GM23338 (cell line): Measurements from ENCODE around the gene TGFBR3. TPM values are rescaled to one million over a fixed set of nuclear protein-coding genes. Genes with fewer than 3 reads are reported as not detected.

Experiments
- ATAC-seq: fragments of 200-7000 bp; cut with Tn5 transposase; 3 replicates; pipeline ENCODE4 v1.9.1; 2020
- DNase-seq: peaks from one replicate; pipeline ENCODE4 v3.0.0-alpha.2; 2015; ENCODE audit warnings: low spot score
- H2AFZ ChIP-seq: fragments of 200-600 bp; sonication (generic); 2 replicates; pipeline ENCODE4 v1.8.0; 2016; ENCODE audit warnings: antibody characterized with exemption, mild to moderate bottlenecking, moderate library complexity
- H3F3A ChIP-seq: fragments of 200-600 bp; sonication (generic); replicated peaks from 2 replicates; pipeline ENCODE4 v1.8.0; 2017; ENCODE audit warnings: antibody characterized with exemption, mixed run types, low read depth
- H3K27ac ChIP-seq: fragments of 200-600 bp; sonication (generic); 2 replicates; pipeline ENCODE4 v1.6.1; 2016; ENCODE audit warnings: low read depth
- H3K27me3 ChIP-seq: fragments of 200-600 bp; sonication (generic); 2 replicates; pipeline ENCODE4 v1.8.0; 2016; ENCODE audit warnings: mild to moderate bottlenecking, mixed run types, moderate library complexity; ENCODE audit not compliant: insufficient read depth
- H3K36me3 ChIP-seq: fragments of 200-600 bp; sonication (generic); 2 replicates; pipeline ENCODE4 v1.8.0; 2016; ENCODE audit warnings: mild to moderate bottlenecking; ENCODE audit not compliant: insufficient read depth
- H3K4me1 ChIP-seq: fragments of 200-600 bp; sonication (generic); 2 replicates; pipeline ENCODE4 v1.8.0; 2016; ENCODE audit warnings: mild to moderate bottlenecking, moderate library complexity; ENCODE audit not compliant: insufficient read depth
- H3K4me2 ChIP-seq: fragments of 200-600 bp; sonication (generic); 2 replicates; pipeline ENCODE4 v1.7.1; 2017; ENCODE audit warnings: mixed run types
- H3K4me3 ChIP-seq: fragments of 200-600 bp; sonication (generic); 2 replicates; pipeline ENCODE4 v1.6.1; 2016; ENCODE audit warnings: mixed run types
- H3K79me2 ChIP-seq: fragments of 200-600 bp; sonication (generic); replicated peaks from 2 replicates; pipeline ENCODE4 v1.8.0; 2017; ENCODE audit warnings: mild to moderate bottlenecking; ENCODE audit not compliant: insufficient read depth
- H3K9me2 ChIP-seq: fragments of 200-600 bp; sonication (generic); 2 replicates; pipeline ENCODE4 v1.8.0; 2017; ENCODE audit not compliant: insufficient read depth
- H4K20me1 ChIP-seq: fragments of 200-600 bp; sonication (generic); replicated peaks from 2 replicates; pipeline ENCODE4 v1.8.0; 2017; ENCODE audit warnings: mild to moderate bottlenecking; ENCODE audit not compliant: insufficient read depth
- H3K27ac Mint-ChIP-seq: 2 replicates; pipeline ENCODE4 v1.8.0; 2020; ENCODE audit warnings: inconsistent platforms, mild to moderate bottlenecking, moderate library complexity, mixed read lengths
- H3K27me3 Mint-ChIP-seq: 3 replicates; pipeline ENCODE4 v1.8.0; 2022; ENCODE audit warnings: low read depth, mild to moderate bottlenecking, moderate library complexity, mixed read lengths, inconsistent platforms; ENCODE audit not compliant: insufficient read depth, poor library complexity
- H3K36me3 Mint-ChIP-seq: 3 replicates; pipeline ENCODE4 v1.8.0; 2021; ENCODE audit warnings: low read depth, mild to moderate bottlenecking, inconsistent platforms, moderate library complexity, mixed read lengths
- H3K4me1 Mint-ChIP-seq: 3 replicates; pipeline ENCODE4 v1.8.0; 2020; ENCODE audit warnings: mild to moderate bottlenecking, inconsistent platforms, mixed read lengths
- H3K4me3 Mint-ChIP-seq: 3 replicates; pipeline ENCODE4 v1.8.0; 2021; ENCODE audit warnings: moderate library complexity, mild to moderate bottlenecking, inconsistent platforms, mixed read lengths
- H3K9me3 Mint-ChIP-seq: 3 replicates; pipeline ENCODE4 v1.8.0; 2020; ENCODE audit warnings: moderate library complexity, mild to moderate bottlenecking, inconsistent platforms, mixed read lengths
- CREB1 ChIP-seq: fragments of 250-450 bp; sonication (Bioruptor Pico); IDR thresholded peaks from 2 replicates; pipeline ENCODE4 v1.5.0; 2020; ENCODE audit warnings: low read depth, mild to moderate bottlenecking, moderate library complexity
- EZH2 ChIP-seq: fragments of 200-600 bp; sonication (generic); IDR thresholded peaks from one replicate; pipeline ENCODE4 v1.8.0; 2017; ENCODE audit warnings: antibody characterized with exemption, mild to moderate bottlenecking, low read depth; ENCODE audit not compliant: unreplicated experiment
- JUNB ChIP-seq: IDR thresholded peaks from one replicate; pipeline ENCODE4 v1.6.1; 2016; ENCODE audit warnings: antibody characterized with exemption; ENCODE audit not compliant: unreplicated experiment
- STAT1 ChIP-seq: IDR thresholded peaks from one replicate; pipeline ENCODE4 v1.6.1; 2016; ENCODE audit warnings: antibody characterized with exemption; ENCODE audit not compliant: unreplicated experiment
- ZNF331 ChIP-seq: fragments of 250-450 bp; sonication (Bioruptor Pico); IDR thresholded peaks from 2 replicates; pipeline ENCODE4 v1.5.0; 2020; ENCODE audit warnings: low read depth, mild to moderate bottlenecking, moderate library complexity
- polyA plus RNA-seq: library from polyadenylated mRNA; unstranded; fragments of >200 nt; fragmentation: Nextera tagmentation; extraction: Ambion mirVana; gene quantifications from 2 replicates; pipeline ENCODE4 v1.2.1, GENCODE V29; 2016
- total RNA-seq: library from RNA; depleted of rRNA; stranded (reverse); fragments of >200 nt; shearing (Covaris generic); gene quantifications from 2 replicates; pipeline ENCODE4 v1.2.3, GENCODE V29; 2014
- TF ChIP-seq, protein P1 (sequence below): fragments of 250-450 bp; sonication (Bioruptor Pico); IDR thresholded peaks from 2 replicates; pipeline ENCODE4 v1.5.0; 2020; ENCODE audit warnings: mild to moderate bottlenecking, moderate library complexity
- TF ChIP-seq, protein P2 (sequence below): IDR thresholded peaks from 2 replicates; pipeline ENCODE4 v1.6.1; 2016; ENCODE audit warnings: antibody characterized with exemption
- TF ChIP-seq, protein P3 (sequence below), 2 experiments: fragments of 200-600 bp in 1 of 2; sonication (generic) in 1 of 2; conservative IDR thresholded peaks; 2 replicates each; pipeline versions ENCODE4 v1.5.1 to v1.6.1; 2016 to 2017; ENCODE audit warnings: antibody characterized with exemption in 2 of 2, low read depth in 2 of 2, mild to moderate bottlenecking in 2 of 2, moderate library complexity in 1 of 2

The TGFBR3 gene
- total and polyA plus RNA-seq, 2 experiments from 2014 or later = 1.7 to 2.9 TPM

DNA sequence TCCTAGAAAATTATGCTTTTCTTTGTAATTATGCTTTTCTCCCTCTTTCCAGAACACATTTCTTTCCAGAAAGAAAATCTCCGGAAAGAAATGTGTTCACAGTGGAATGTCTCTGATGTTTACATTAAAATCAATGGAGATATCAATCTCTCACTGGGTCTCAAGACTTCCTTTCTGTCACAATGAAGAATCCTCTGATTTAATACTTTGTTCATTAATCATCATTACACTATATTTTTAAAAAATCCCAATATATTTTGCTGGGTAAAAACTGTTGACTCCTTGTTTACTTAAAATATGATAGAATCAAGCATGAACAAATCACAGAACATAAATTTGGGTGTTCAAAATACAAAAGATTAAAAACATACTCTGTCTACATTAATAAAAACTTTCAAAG is 26.3 kb upstream of the TGFBR3 start (continued):
- TF ChIP-seq, protein P1, sequence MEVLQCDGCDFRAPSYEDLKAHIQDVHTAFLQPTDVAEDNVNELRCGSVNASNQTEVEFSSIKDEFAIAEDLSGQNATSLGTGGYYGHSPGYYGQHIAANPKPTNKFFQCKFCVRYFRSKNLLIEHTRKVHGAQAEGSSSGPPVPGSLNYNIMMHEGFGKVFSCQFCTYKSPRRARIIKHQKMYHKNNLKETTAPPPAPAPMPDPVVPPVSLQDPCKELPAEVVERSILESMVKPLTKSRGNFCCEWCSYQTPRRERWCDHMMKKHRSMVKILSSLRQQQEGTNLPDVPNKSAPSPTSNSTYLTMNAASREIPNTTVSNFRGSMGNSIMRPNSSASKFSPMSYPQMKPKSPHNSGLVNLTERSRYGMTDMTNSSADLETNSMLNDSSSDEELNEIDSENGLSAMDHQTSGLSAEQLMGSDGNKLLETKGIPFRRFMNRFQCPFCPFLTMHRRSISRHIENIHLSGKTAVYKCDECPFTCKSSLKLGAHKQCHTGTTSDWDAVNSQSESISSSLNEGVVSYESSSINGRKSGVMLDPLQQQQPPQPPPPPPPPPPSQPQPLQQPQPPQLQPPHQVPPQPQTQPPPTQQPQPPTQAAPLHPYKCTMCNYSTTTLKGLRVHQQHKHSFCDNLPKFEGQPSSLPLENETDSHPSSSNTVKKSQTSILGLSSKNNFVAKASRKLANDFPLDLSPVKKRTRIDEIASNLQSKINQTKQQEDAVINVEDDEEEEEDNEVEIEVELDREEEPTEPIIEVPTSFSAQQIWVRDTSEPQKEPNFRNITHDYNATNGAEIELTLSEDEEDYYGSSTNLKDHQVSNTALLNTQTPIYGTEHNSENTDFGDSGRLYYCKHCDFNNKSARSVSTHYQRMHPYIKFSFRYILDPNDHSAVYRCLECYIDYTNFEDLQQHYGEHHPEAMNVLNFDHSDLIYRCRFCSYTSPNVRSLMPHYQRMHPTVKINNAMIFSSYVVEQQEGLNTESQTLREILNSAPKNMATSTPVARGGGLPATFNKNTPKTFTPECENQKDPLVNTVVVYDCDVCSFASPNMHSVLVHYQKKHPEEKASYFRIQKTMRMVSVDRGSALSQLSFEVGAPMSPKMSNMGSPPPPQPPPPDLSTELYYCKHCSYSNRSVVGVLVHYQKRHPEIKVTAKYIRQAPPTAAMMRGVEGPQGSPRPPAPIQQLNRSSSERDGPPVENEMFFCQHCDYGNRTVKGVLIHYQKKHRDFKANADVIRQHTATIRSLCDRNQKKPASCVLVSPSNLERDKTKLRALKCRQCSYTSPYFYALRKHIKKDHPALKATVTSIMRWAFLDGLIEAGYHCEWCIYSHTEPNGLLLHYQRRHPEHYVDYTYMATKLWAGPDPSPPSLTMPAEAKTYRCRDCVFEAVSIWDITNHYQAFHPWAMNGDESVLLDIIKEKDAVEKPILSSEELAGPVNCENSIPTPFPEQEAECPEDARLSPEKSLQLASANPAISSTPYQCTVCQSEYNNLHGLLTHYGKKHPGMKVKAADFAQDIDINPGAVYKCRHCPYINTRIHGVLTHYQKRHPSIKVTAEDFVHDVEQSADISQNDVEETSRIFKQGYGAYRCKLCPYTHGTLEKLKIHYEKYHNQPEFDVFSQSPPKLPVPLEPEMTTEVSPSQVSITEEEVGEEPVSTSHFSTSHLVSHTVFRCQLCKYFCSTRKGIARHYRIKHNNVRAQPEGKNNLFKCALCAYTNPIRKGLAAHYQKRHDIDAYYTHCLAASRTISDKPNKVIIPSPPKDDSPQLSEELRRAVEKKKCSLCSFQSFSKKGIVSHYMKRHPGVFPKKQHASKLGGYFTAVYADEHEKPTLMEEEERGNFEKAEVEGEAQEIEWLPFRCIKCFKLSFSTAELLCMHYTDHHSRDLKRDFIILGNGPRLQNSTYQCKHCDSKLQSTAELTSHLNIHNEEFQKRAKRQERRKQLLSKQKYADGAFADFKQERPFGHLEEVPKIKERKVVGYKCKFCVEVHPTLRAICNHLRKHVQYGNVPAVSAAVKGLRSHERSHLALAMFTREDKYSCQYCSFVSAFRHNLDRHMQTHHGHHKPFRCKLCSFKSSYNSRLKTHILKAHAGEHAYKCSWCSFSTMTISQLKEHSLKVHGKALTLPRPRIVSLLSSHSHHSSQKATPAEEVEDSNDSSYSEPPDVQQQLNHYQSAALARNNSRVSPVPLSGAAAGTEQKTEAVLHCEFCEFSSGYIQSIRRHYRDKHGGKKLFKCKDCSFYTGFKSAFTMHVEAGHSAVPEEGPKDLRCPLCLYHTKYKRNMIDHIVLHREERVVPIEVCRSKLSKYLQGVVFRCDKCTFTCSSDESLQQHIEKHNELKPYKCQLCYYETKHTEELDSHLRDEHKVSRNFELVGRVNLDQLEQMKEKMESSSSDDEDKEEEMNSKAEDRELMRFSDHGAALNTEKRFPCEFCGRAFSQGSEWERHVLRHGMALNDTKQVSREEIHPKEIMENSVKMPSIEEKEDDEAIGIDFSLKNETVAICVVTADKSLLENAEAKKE (CRISPR knock-in tag) = no peak
- no peak for TF ChIP-seq CREB1 (CRISPR knock-in tag)
- TF ChIP-seq, protein P2, sequence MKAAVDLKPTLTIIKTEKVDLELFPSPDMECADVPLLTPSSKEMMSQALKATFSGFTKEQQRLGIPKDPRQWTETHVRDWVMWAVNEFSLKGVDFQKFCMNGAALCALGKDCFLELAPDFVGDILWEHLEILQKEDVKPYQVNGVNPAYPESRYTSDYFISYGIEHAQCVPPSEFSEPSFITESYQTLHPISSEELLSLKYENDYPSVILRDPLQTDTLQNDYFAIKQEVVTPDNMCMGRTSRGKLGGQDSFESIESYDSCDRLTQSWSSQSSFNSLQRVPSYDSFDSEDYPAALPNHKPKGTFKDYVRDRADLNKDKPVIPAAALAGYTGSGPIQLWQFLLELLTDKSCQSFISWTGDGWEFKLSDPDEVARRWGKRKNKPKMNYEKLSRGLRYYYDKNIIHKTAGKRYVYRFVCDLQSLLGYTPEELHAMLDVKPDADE = no peak
- no peak for TF ChIP-seq STAT1
- TF ChIP-seq EZH2 = no peak
- no peak for TF ChIP-seq JUNB

DNA sequence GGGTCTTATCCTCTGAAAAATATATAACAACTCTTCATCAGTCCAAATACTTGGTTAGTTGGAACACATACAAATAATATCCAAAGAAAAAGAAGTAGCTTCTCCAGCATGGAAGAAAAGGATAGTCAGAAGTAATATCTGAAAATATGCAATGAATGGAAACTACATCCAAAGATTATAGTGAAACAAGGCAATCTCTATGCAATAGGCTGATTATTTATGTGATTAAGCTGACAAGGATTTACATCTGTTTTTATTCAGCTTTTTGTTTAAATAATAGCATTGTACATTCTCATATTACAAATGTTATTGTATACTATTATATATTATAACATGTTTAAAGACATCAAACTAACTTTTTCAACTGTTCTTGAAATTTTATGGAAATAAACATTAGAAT is 15.3 kb upstream of the TGFBR3 start:
- H3K4me2 ChIP-seq = no peak overlapping the region
- no peak overlapping the region for H3K4me3 ChIP-seq
- ATAC-seq (no peak), DNase-seq (no peak)
- Mint-ChIP-seq H3K27ac (no peak overlapping the region), H3K36me3 (no peaks in the 10 kb centered on the region), H3K9me3 (no peaks in the 10 kb centered on the region), H3K4me1 (no peaks in the 10 kb centered on the region), H3K27me3 (peaks cover 1% of the 10 kb centered on the region), H3K4me3 (no peak overlapping the region)
- no peaks in the 10 kb centered on the region for H3K36me3 ChIP-seq
- no peaks in the 10 kb centered on the region for H3K27me3 ChIP-seq
- no peaks in the 10 kb centered on the region for H3K9me2 ChIP-seq
- no peaks in the 10 kb centered on the region for H3K79me2 ChIP-seq
- no peaks in the 10 kb centered on the region for H3F3A ChIP-seq
- no peaks in the 10 kb centered on the region for H3K4me1 ChIP-seq
- H3K27ac ChIP-seq = no peak overlapping the region
- H2AFZ ChIP-seq = no peak overlapping the region
- H4K20me1 ChIP-seq = no peaks in the 10 kb centered on the region
- TF ChIP-seq ZNF331 (CRISPR knock-in tag) (no peak), CREB1 (CRISPR knock-in tag) (no peak)
- TF ChIP-seq, protein P3, sequence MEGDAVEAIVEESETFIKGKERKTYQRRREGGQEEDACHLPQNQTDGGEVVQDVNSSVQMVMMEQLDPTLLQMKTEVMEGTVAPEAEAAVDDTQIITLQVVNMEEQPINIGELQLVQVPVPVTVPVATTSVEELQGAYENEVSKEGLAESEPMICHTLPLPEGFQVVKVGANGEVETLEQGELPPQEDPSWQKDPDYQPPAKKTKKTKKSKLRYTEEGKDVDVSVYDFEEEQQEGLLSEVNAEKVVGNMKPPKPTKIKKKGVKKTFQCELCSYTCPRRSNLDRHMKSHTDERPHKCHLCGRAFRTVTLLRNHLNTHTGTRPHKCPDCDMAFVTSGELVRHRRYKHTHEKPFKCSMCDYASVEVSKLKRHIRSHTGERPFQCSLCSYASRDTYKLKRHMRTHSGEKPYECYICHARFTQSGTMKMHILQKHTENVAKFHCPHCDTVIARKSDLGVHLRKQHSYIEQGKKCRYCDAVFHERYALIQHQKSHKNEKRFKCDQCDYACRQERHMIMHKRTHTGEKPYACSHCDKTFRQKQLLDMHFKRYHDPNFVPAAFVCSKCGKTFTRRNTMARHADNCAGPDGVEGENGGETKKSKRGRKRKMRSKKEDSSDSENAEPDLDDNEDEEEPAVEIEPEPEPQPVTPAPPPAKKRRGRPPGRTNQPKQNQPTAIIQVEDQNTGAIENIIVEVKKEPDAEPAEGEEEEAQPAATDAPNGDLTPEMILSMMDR (conservative IDR thresholded peaks at IDR 0.05; ENCODE audit: low read depth in 2 of 2) = no peak
